ENCODE results near the gene CAPN13.
A peak's percentile ranks its signal among the peaks of the same experiment; 100 is the strongest.

Gene CAPN13

DNA sequence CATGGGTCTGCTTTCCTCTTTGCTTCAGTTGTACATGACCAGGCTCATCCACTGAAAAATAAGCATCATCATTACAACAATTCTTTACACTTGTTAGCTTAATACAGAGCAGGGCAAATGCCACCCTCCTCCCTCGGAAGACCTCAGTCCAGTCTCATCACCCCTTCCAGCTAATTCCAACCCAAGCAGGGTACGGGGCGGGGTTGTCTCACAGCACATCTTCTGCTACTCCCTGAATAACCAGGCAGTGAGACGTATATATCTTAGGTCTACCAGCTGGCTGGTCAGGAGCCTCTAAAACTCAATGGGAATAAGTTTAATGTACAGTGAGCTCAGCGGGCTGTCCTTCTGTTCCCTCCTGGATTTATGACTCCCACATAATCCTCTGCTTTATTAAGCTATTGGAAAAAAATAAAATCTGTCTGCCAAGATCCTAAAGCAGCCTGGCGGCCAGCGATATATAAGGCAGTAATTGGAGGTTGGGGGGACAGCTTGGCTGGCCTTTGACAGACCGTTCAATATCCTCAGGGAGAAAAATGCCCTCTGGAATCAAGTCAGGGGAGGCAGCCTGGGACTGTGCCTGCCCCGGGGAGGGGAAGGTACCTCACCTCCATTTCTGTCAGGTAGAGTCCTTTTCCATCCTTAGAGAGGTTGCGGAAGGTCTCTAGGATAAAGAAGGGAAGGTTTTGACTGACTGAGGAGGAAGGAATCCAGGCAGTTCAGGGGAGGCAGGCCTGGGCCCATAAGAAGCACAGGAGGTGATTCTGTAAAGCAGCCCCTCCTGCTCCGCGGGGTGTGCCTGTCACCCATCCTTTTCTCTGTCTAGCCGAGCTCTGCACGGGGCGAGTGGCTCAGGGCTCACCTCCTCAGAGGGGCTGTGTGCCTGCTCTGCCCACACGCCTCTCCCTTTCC, 76.3 kb downstream of the CAPN13 start:
- no peak for DNase-seq (ENCODE audit: low spot score)

DNA sequence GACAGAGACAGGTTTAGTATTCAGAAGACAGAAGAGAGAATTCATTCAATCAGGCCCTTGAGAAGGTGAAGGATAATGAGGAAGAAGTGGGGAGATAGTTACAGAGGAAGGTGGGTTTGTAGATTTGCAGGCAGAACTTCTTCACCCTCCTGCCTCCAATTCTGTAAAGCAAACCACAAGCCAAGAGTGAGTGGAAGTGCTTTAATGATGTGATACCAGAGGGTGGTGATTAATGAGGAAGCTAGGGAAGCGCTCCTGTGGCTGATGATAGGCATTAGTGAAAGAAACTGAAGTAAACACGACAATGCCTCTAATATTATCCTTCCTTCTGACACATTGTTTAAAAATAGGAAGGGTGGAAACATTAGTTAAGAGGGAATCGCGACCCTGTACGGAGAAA, 78.2 kb downstream of the CAPN13 start:
- no peak for DNase-seq (ENCODE audit: low spot score)

GRCh38 chr2:30722936-30723725, 84.1 kb downstream of the CAPN13 start:
- DNase-seq (ENCODE audit: low spot score), result no peak

GRCh38 chr2:30721668-30722647, 85.3 kb downstream of the CAPN13 start:
- no peak for DNase-seq (ENCODE audit: low spot score)

- no peak for DNase-seq (ENCODE audit: low spot score)
These were observed 86.0 kb downstream of the CAPN13 start for GRCh38 chr2:30721241-30721640.

- no peak for DNase-seq (ENCODE audit: low spot score)
These were observed 90.1 kb downstream of the CAPN13 start for GRCh38 chr2:30717081-30717650.

DNA sequence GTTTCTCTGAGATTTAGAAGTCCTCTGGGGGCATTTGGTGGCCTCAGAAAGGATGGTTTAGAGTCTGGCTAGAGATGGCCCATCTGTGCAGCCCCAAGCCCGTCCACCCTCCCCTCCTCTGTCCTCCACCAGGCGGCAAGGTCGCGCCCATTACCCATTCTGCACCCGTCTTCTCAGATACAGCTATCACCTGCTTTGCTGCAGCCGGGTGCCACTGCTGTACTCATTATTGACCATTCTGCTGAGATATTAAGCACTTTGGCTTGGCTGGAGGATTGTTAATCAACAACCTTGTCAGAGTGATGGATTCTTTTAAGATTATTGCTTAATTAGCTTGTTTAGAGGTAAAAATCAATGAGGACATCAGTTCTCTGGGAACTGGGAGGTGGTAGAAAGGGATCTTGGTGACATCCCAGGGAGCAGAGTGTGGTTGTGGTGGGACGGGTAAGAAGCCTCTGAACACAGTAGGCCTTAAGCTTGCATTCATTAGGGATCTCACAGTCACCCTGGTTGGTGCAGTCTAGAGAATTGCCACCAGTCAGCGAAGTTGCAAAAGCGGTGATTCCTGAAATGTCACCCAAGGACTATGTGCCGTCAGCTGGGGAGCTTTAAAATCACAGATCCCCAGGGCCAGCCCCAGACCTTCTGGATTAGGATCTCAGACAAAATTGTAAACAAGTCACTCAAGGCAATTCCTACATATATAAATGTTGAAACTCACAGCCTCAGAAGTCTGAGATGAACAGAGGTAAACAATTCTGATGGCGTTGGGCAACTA, 90.9 kb downstream of the CAPN13 start:
- DNase-seq (ENCODE audit: low spot score), result no peak

DNA sequence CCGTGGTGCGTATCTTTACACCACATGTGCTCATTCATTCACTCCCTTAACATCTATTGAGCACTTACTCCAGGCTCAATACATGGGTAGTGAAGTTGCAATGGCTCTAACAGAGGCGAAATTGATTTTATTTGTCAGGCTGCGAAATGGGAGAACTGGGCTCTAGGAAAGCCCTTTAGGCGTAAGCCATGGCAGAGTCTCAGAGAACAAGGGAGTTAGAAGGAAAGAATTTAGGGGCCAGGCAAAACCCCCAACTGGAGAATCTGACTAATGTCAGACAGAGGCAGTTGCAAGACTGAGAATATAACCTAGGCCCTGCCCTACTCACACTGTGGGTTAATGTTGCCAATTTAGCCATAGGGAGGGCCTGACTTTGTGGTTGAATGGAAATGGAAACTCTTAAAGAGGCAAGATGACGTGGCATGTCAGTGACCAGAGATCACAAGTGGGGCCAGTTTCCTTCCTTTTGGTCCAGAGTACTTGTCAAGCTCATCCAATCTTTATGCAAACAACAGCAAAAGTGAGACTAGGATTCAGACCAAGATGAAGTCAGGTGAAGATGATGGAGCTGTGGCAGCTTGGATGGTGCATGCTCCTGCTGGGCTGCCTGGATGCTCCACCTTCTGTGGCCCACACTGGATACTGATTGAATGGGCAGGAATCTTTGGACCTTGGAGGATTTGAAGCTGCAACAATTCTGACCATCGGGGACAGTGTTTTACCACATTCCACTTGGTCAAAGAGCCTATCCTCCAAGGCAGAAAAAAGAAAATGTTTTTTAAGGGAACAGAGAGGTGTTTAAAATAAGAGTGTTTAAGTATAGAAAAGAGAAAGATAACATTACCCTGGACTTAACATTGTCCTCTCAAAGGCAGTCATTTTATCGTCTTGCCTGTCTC, 92.2 kb downstream of the CAPN13 start:
- no peak for DNase-seq (ENCODE audit: low spot score)

- no peak for DNase-seq (ENCODE audit: low spot score)
These were observed 93.5 kb downstream of the CAPN13 start for GRCh38 chr2:30713698-30714097.

GRCh38 chr2:30711646-30712085, 95.6 kb downstream of the CAPN13 start:
- DNase-seq (ENCODE audit: low spot score), result peak; percentile 89

- DNase-seq (ENCODE audit: low spot score), result no peak
These were observed 96.8 kb downstream of the CAPN13 start for GRCh38 chr2:30710461-30710860.

- DNase-seq (ENCODE audit: low spot score), result no peak
These were observed 97.2 kb downstream of the CAPN13 start for GRCh38 chr2:30710016-30710415.

DNA sequence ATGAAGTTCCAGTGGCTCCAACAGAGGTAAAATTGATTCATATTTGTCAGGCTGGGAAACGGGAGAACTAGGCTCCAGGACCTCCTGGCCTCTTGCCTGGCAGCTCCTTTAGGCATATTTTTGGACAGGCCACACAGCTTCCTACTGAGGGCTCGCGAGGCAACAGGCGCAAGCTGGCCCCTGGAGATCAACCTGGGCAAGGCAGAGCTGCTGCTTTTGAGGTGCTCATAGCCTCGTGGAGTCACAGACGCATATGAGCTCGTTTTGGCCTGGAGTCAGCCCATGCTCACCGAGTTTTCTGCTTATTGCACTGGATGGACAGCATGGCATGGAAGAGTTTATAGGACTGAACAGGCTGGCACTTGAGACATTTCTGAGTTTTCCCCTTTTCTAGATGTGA, 97.7 kb downstream of the CAPN13 start:
- DNase-seq (ENCODE audit: low spot score), result no peak

DNA sequence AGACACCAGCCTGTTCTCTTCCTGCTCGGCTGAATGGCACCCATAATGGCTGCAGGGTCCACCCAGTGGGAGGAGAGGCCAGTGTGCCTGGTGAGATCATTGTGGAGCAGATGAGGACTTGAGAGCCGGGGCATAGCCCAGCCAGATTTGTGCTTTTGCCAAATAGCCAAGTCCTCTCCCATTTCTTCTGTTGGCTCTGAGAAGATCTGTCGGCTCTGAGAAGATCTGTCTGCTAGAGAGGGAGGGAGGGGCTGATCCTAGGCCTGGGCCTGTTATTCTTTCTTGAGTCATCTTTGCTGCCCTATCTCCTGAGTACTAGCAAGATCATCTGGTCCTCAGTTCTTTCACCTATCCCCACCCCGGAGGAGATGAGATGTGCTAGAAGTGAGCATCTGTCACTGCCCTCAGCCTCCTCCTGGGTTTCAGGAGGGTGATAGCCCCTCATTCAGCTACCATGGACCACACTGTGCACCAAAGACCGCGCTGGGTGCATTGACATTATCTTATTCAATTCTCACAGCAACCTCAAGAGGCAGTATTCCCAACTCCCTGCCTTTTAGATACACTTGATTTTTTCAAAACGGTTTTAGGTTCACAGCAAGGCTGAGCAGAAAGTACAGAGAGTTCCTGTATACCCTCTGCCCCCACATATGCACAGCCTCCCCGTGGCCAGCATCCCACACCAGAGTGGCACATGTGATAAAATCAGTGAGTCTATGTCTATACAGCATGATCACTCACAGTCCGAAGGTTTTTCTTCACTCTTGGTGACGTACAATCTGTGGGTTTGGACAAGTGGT, 98.6 kb downstream of the CAPN13 start:
- DNase-seq (ENCODE audit: low spot score), result no peak

DNA sequence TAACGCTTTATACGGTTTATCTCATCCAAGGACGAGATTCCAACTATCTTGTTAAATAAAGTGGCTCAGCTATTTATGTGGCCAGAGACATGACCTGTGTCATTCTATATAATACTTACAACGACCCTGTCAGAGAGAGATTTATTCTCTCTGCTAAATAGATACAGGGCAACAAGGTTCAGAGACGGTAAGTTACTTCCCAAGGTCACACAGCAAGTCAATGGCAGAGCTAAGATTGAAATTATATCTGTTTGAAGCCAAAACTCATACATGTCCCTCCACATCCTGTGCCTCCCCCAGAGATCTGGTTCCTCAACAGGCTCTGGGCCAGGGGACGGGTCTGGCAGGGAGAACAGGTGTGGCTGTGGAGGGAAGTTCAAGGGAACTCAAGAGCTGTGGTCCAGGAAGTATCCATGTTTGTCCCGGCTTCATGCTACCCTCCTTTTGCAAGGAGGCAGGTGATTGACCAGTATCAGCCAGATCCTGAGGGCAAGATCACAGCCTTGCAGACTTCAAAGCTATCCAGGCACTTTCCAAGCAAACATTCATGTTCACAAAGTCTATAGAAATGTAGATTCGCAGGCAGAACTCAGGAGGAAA, 99.8 kb downstream of the CAPN13 start:
- no peak for DNase-seq (ENCODE audit: low spot score)

DNA sequence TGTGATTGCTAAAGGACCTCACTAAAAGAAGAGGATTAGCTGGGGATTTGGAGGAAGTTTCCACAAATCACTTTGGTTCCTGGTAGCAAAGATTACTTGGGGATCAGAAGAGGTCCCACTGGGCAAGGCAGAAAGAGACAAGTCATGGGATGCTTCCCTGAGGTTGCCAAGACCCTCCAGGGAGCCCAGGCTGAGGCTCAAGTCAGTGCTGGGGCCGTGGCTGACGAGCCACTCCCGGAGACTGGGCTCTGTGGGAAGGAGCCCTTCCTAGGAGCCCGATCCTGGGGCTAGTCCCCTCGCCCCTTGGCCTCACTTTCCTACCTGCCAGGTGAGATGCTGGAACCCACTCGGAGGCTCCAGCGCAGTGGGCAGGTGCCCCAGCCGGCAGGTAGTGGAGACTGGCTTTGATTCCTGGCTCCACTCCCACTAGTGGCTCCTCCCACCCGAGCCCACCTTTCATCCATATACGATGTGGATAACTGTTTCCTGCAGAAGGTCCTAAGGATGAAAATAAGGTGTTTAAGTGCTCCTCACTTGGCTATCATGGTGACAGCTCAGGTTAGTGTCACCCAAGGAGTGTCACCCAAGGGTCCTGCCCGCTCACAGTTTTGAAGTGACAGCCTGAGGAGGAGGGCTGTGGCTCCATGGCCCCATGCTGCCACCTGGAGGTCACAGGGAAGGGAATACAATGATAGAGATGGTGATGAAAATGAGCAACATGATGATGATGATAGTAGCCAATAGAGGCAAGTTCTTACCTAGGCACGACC, 100.5 kb downstream of the CAPN13 start:
- peak; percentile 71 for DNase-seq (ENCODE audit: low spot score)

DNA sequence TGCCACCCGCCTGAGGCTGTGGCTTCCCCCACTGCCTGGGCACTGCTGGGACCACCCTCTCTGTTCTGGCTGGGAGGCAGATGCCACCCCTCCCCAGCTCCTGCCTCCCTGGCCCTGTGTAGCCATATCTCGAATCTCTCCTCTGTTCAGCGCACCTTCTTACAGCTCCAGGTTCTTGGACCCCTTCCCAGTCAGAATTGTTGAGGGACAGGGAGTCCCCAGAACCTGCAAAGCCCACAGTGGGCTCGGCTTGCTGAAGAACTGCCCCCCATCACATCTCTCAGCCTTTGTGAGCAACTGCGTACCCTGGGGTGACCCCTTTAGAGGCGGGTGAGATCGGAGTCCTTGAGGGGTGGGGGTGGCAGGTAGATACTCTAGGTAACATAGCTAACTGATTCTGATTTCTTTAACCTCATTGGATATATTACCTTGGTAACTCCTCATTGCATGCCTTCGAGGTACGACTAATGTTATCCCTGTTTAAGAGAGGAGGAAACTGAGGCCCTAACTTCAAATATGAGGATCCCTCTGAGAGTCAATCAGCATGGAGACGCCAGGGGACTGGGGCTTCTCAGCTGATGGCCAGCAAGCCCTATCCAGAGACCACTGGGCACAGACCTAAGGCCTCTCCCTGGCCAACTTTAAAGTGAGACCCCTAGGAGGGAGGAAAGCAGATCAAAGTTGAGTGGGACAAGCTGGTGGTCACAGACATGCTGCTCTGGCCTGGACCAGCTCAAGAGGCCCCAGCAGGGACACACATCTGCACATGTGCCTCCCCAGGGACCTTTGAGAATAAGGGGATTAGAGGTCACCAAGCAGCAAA, 101.3 kb downstream of the CAPN13 start:
- no peak for DNase-seq (ENCODE audit: low spot score)

All from CD4-positive, alpha-beta T cell treated with Interleukin-6 at 100 ng/mL for 8 hours (primary cell).